ENCODE results near the gene WWOX.

The WWOX gene

DNA sequence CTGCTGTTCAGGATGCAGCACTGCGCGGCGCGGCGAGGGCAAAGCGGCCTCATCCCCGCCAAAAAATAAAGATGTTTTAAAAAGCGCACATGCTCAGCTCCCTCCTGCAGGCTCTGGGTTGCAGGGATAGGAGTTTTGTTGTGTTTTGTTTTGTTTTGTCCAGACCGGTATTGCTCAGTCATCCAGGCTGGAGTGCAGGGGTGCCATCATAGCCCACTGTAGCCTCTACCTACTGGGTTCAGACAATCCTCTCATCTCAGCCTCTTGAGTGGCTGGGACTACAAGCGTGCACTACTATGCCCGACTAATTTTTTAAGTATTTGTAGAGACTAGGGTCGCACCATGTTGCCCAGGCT is 636 bp downstream of the WWOX start:
- no peak for DNase-seq (ENCODE audit: extremely low spot score)
- ChIA-PET CTCF (interaction anchor here (0.6 to 3.2 kb wide), 21 partner anchors 9 to 605 kb away, joined by 3 to 20 read pairs (median 3); no protein-coding TSS in a partner anchor), POLR2A (no interaction called here)
- TF ChIP-seq, protein P1, sequence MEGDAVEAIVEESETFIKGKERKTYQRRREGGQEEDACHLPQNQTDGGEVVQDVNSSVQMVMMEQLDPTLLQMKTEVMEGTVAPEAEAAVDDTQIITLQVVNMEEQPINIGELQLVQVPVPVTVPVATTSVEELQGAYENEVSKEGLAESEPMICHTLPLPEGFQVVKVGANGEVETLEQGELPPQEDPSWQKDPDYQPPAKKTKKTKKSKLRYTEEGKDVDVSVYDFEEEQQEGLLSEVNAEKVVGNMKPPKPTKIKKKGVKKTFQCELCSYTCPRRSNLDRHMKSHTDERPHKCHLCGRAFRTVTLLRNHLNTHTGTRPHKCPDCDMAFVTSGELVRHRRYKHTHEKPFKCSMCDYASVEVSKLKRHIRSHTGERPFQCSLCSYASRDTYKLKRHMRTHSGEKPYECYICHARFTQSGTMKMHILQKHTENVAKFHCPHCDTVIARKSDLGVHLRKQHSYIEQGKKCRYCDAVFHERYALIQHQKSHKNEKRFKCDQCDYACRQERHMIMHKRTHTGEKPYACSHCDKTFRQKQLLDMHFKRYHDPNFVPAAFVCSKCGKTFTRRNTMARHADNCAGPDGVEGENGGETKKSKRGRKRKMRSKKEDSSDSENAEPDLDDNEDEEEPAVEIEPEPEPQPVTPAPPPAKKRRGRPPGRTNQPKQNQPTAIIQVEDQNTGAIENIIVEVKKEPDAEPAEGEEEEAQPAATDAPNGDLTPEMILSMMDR (IDR thresholded peaks at IDR 0.05; ENCODE audit: control extremely low read depth, extremely low read depth, low read depth, missing control alignments): peak; percentile 89

DNA sequence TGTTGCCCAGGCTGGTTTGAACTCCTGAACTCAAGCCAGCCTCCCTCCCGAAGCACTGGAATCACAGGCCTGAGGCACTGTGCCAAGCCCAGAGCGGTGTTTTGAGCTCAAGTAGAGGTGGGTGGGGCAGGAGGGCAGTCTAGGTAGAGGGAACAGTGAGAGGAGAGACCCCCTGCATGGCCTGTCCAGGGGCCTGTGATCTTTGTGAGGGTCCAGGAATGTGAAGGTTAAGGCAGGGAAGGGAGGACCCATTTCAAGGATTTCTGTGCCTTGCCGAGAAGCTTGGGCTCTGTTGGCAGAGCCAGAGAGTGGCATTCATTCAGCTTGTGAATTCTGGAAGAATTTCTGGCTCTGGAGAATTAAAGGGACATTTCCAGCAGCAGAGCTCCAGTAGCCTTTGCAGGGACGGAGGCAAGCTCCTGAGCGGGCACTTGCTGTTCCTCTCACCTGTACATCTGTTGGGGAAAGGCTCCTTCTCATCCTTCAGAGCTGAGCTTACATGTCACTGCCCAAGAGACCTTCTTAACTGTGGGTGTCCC is 2.7 kb downstream of the WWOX start:
- POLR2A ChIA-PET: no interaction called here
- CTCF ChIA-PET: interaction anchor here (0.7 to 1.0 kb wide), 2 partner anchors 23 to 426 kb away, joined by 3 to 4 read pairs; no protein-coding TSS in a partner anchor
- DNase-seq (ENCODE audit: extremely low spot score): no peak
- TF ChIP-seq, protein P1 (IDR thresholded peaks at IDR 0.05; ENCODE audit: control extremely low read depth, extremely low read depth, low read depth, missing control alignments): no peak

DNA sequence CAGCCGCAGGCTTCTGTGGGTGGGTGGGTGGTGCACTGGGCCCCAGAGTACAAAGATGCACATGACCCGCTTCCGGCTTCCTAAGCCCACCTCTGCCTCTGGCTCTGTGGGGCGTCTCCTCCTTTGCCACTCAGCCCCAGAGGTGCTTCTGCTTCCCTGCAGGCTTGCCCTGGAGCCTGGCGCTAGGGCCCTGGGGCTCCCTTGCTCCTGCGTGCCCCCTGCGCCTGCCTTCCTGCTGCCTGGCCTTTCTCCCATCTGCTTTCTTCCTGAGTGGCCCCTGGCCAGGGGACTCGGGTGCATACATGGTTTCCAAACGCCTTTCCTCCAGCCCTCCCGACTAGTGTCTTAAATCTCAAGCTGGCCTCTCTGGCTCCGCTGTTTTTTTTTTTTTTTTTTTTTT is 3.4 kb downstream of the WWOX start:
- ChIA-PET POLR2A (interaction anchor here (0.6 kb wide), 1 partner anchor 858 kb away, joined by 3 read pairs; no protein-coding TSS in a partner anchor), CTCF (interaction anchor here (0.7 to 1.0 kb wide), 2 partner anchors 22 to 426 kb away, joined by 3 to 4 read pairs; no protein-coding TSS in a partner anchor)
- TF ChIP-seq, protein P1 (IDR thresholded peaks at IDR 0.05; ENCODE audit: control extremely low read depth, extremely low read depth, low read depth, missing control alignments): no peak
- no peak for DNase-seq (ENCODE audit: extremely low spot score)

DNA sequence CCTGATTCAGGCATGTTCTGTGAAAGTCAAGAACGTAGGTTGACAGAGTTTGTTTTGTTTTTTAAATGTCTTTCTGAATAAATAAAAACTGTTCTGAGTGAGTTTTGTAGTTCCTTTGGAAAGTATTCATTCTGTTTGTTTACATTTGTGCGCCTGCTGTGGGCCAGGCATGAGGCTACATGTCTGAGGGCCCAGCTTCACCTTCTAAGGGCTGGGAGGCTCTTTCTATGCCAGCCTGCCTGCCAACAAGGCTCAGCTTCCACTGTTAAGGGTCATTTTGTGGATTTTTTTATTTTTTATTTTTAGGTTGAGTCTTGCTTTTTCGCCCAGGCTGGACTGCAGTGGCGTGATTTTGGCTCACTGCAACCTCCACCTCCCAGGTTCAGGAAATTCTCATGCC is 6.1 kb downstream of the WWOX start:
- ChIA-PET POLR2A (interaction anchor here (0.6 kb wide), 1 partner anchor 19 kb away, joined by 3 read pairs; no protein-coding TSS in a partner anchor), CTCF (interaction anchor here (1.6 kb wide), 1 partner anchor 11 kb away, joined by 6 read pairs; no protein-coding TSS in a partner anchor)
- TF ChIP-seq, protein P1 (IDR thresholded peaks at IDR 0.05; ENCODE audit: control extremely low read depth, extremely low read depth, low read depth, missing control alignments): no peak
- DNase-seq (ENCODE audit: extremely low spot score): no peak

DNA sequence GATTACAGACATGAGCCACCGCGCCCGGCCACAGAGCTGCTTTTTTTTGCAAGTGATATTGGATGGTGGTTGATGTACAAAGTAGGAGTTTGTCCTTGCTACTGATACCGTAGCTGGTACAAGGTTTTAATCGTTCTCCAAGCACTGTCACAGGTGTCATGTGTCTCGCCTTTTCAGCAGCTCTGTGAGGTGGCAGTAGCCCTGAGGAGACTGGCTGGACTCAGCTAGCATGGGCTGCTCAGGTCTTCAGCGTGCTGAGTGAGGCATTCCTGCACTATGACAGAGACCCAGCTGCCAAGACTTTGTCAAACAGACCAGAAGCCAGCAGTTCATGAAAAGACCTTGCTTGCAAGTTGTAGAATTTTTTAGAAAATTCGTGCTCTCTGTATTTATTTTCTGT is 7.2 kb downstream of the WWOX start:
- ChIA-PET CTCF (no interaction called here), POLR2A (no interaction called here)
- TF ChIP-seq, protein P1 (IDR thresholded peaks at IDR 0.05; ENCODE audit: control extremely low read depth, extremely low read depth, low read depth, missing control alignments): no peak
- no peak for DNase-seq (ENCODE audit: extremely low spot score)

DNA sequence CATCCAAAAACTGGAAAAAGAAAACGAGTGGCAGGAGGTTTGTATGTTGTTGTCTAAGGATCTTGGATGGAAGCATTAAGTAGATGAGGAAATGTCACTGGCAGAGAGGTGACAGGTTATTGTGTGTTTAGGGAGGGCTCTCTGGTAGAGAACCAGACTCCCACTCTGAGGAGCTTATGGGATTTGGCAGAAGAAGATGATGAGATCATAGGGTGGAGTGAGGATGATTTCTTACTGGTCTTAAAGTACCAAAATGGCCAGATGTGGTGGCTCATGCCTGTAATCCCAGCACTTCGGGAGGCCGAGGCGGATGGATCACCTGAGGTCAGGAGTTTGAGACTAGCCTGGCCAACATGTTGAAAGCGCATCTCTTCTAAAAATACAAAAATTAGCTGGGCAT is 9.0 kb downstream of the WWOX start:
- DNase-seq (ENCODE audit: extremely low spot score): no peak
- POLR2A ChIA-PET: no interaction called here
- TF ChIP-seq, protein P1 (IDR thresholded peaks at IDR 0.05; ENCODE audit: control extremely low read depth, extremely low read depth, low read depth, missing control alignments): no peak
- CTCF ChIA-PET: interaction anchor here (1.1 to 1.6 kb wide), 2 partner anchors 9 to 16 kb away, joined by 3 read pairs; partner anchors contain the start of gene WWOX
